Measurements from ENCODE around the gene S100A11. TPM values are rescaled to one million over a fixed set of nuclear protein-coding genes. Genes with fewer than 3 reads are reported as not detected.

S100A11 gene
- total RNA-seq, 1 experiment from 2014 or later: 302 TPM

GRCh38 chr1:152050886-152051675, 14.3 kb upstream of the S100A11 start:
- H4K8ac ChIP-seq (replicated peaks; ENCODE audit: insufficient read length, low read depth, low read length): no peak overlapping the region
- no peak for DNase-seq

More at GRCh38 chr1:152050886-152051675, 14.3 kb upstream of the S100A11 start:
- no peaks in the 10 kb centered on the region for H3K9me3 Mint-ChIP-seq
- no peak overlapping the region for H3K4me2 ChIP-seq (ENCODE audit: insufficient read depth, insufficient read length, low read length)
- TF ChIP-seq, protein P1, sequence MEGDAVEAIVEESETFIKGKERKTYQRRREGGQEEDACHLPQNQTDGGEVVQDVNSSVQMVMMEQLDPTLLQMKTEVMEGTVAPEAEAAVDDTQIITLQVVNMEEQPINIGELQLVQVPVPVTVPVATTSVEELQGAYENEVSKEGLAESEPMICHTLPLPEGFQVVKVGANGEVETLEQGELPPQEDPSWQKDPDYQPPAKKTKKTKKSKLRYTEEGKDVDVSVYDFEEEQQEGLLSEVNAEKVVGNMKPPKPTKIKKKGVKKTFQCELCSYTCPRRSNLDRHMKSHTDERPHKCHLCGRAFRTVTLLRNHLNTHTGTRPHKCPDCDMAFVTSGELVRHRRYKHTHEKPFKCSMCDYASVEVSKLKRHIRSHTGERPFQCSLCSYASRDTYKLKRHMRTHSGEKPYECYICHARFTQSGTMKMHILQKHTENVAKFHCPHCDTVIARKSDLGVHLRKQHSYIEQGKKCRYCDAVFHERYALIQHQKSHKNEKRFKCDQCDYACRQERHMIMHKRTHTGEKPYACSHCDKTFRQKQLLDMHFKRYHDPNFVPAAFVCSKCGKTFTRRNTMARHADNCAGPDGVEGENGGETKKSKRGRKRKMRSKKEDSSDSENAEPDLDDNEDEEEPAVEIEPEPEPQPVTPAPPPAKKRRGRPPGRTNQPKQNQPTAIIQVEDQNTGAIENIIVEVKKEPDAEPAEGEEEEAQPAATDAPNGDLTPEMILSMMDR (conservative IDR thresholded peaks at IDR 0.05): no peak
- no peak overlapping the region for H2BK20ac ChIP-seq (ENCODE audit: low read depth, low read length, poor library complexity, severe bottlenecking)
- H3K9ac ChIP-seq (ENCODE audit: extremely low read depth, insufficient read length, low read length): no peak overlapping the region
- no CpG with 5 or more reads among the region's 6 CpGs for WGBS (ENCODE audit: extremely low coverage, insufficient read length, low lambda C conversion rate)
- peaks cover 7% of the 10 kb centered on the region for H3K27me3 Mint-ChIP-seq (ENCODE audit: low read depth)
- H3K4ac ChIP-seq (ENCODE audit: low read depth, low read length): no peak overlapping the region
- no peak overlapping the region for H4K91ac ChIP-seq (ENCODE audit: insufficient read length, low read depth, low read length)
- H3K36me3 Mint-ChIP-seq (ENCODE audit: insufficient read depth in 1 of 3, low read depth in 3 of 3): no peaks in the 10 kb centered on the region
- no peak overlapping the region for H2BK15ac ChIP-seq (ENCODE audit: low read depth, low read length)
- H3K27me3 ChIP-seq (ENCODE audit: insufficient read depth, low read length): no peaks in the 10 kb centered on the region
- no peak overlapping the region for H3K18ac ChIP-seq (ENCODE audit: insufficient read length, low read depth, low read length)
- H3K4me1 ChIP-seq (ENCODE audit: insufficient read depth, low read length): peaks cover 4% of the 10 kb centered on the region; the same call in 1 of the 2 replicates
- no peaks in the 10 kb centered on the region for H3K79me2 ChIP-seq (ENCODE audit: insufficient read depth, low read length)
- no peak overlapping the region for H3T11ph ChIP-seq (ENCODE audit: low read length)
- H4K5ac ChIP-seq (ENCODE audit: insufficient read length, low read depth, low read length): no peak overlapping the region
- H3K79me1 ChIP-seq (ENCODE audit: insufficient read depth, low read depth, low read length, poor library complexity, severe bottlenecking): no peaks in the 10 kb centered on the region
- no peak overlapping the region for H3K27ac ChIP-seq (ENCODE audit: insufficient read length, low read depth, low read length)
- no peaks in the 10 kb centered on the region for H4K20me1 ChIP-seq (ENCODE audit: control insufficient read depth, insufficient read depth, insufficient read length)
- peaks cover 17 to 18% of the 10 kb centered on the region in 2 experiments for H3K4me1 Mint-ChIP-seq
- no peak overlapping the region for H3K56ac ChIP-seq (ENCODE audit: insufficient read length, low read depth, low read length)
- H3K4me3 Mint-ChIP-seq: no peak overlapping the region
- no peak overlapping the region; a peak in 1 of 7 replicates for H3K27ac Mint-ChIP-seq
- no peak overlapping the region for H3K23ac ChIP-seq (ENCODE audit: insufficient read length, low read depth, low read length)
- H3K14ac ChIP-seq (ENCODE audit: insufficient read depth, low read length): no peak overlapping the region
- no peak overlapping the region for H2BK5ac ChIP-seq (ENCODE audit: insufficient read length, low read length)
- no peaks in the 10 kb centered on the region for H3K9me3 ChIP-seq (ENCODE audit: control insufficient read depth, low read depth, low read length)
- H3K23me2 ChIP-seq (ENCODE audit: insufficient read length, low read depth, low read length, poor library complexity, severe bottlenecking): peaks cover 4% of the 10 kb centered on the region
- no peak overlapping the region for H2AK5ac ChIP-seq (ENCODE audit: insufficient read length, low read length)
- H2BK12ac ChIP-seq (ENCODE audit: insufficient read length, low read depth, low read length): no peak overlapping the region
- no peak overlapping the region for H2BK120ac ChIP-seq (ENCODE audit: low read depth, low read length, poor library complexity, severe bottlenecking)
- no peak overlapping the region for H2AFZ ChIP-seq (ENCODE audit: low read length)
